Gastrocnemius medialis (tissue), 4 donors: ENCODE results near the gene RCOR1. TPM values are rescaled to one million over a fixed set of nuclear protein-coding genes. Genes with fewer than 3 reads are reported as not detected.

Experiments used
- ATAC-seq, 2 donors: fragments of 150-250 bp; one replicate each; pipeline ENCODE4 v1.9.1; 2016
- DNase-seq, 2 donors: peaks; one replicate each; pipeline ENCODE4 v3.0.0-alpha.2; 2019
- H3K27ac ChIP-seq, 4 donors: fragments of 200-600 bp; sonication (generic); 1 replicate in 1 of 4; 2 replicates in 3 of 4; pipeline ENCODE4 v1.5.1; 2016 to 2018; ENCODE audit warnings: mild to moderate bottlenecking in 2 of 4, moderate library complexity in 1 of 4
- H3K27me3 ChIP-seq, 3 donors: fragments of 200-600 bp; sonication (generic) in 2 of 3; 1 replicate in 1 of 3; 2 replicates in 2 of 3; pipeline versions ENCODE4 v1.5.1 to v1.6.0; 2016 to 2019; ENCODE audit warnings: mild to moderate bottlenecking in 1 of 3, moderate library complexity in 1 of 3
- H3K36me3 ChIP-seq, 2 donors: fragments of 200-600 bp; sonication (generic) in 1 of 2; one replicate each; pipeline ENCODE4 v1.5.1; 2017 to 2018
- H3K4me1 ChIP-seq, 2 donors: fragments of 200-600 bp; sonication (generic) in 1 of 2; one replicate each; pipeline ENCODE4 v1.5.1; 2016 to 2017; ENCODE audit warnings: mild to moderate bottlenecking in 2 of 2
- H3K4me3 ChIP-seq, 4 donors: fragments of 200-600 bp; sonication (generic) in 3 of 4; 1 replicate in 1 of 4; 2 replicates in 3 of 4; pipeline ENCODE4 v1.5.1; 2016 to 2019; ENCODE audit warnings: mild to moderate bottlenecking in 2 of 4
- H3K9me3 ChIP-seq, 3 donors: fragments of 200-600 bp; sonication (generic) in 2 of 3; 1 replicate in 1 of 3; 2 replicates in 2 of 3; pipeline ENCODE4 v1.5.1; 2016 to 2019
- CTCF ChIP-seq, 5 experiments: fragments of 450-650 bp in 3 of 5; fragments of 200-600 bp in 2 of 5; sonication (generic) in 2 of 5; IDR thresholded peaks in 4 of 5; conservative IDR thresholded peaks in 1 of 5; 1 replicate in 4 of 5; 2 replicates in 1 of 5; pipeline ENCODE4 v1.5.1; 2016 to 2019; ENCODE audit warnings: antibody characterized with exemption in 5 of 5, mild to moderate bottlenecking in 3 of 5, moderate library complexity in 3 of 5
- POLR2A ChIP-seq, 2 donors: fragments of 450-650 bp; IDR thresholded peaks; one replicate each; pipeline ENCODE4 v1.6.1; 2017; ENCODE audit warnings: antibody characterized with exemption in 2 of 2, mild to moderate bottlenecking in 2 of 2, moderate library complexity in 2 of 2
- in situ Hi-C, 4 donors: fragments of 200-750 bp; cut with MboI; loops; one replicate each; pipeline versions ENCODE4 v1.15.0 to v1.8.0; 2017; ENCODE audit warnings: low sequenced_read_pairs in 4 of 4
- intact Hi-C: fragments of 100-400 bp; cut with DNase I; formaldehyde crosslinking; loops from one replicate; pipeline ENCODE4 v1.15.1; 2023; ENCODE audit warnings: low total_unique reads
- total RNA-seq, 4 donors: library from RNA; depleted of rRNA; stranded (reverse); fragments of >200 nt; gene quantifications; one replicate each; pipeline versions ENCODE4 v1.1.0 to v1.2.3, GENCODE V29; 2016

The RCOR1 gene
- total RNA-seq, 4 donors from 2014 or later: 10.0 to 14.2 (median 12.1) TPM

DNA sequence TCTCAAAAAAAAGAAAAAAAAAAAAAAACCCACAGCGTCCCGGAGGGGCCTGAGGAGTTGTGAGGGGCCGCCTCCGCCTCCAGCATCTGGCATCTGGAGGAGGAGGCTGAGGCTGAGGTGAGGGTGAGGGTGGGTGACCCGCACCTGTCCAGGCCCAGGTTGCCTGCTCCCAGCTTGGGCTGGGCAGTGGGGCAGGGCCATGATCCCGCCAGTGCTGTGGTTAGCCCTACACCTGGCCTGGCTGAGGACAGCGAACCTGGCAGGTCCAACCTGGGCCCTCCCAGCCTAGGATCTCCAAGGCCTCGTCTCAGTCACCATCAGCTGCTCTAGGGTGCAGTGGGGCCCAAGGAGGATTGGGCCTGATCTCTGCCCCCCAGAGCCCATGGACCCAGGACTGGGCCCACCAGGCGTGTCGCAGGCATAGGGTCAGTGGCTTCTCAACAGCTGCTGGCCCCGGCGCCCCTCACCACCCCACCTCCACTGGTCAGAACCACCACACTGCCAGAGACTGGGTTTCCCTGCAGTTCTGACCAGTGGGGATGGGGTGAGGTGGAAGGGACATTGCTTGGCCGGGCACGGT is 36.3 kb upstream of the RCOR1 start:
- H3K4me3 ChIP-seq: peak overlapping the region in 1 of 4 donors; percentile 69
- in situ Hi-C loops (no loop called here), intact Hi-C loops (no loop called here)
- TF ChIP-seq POLR2A (IDR thresholded peaks at IDR 0.05) (no peak), CTCF (IDR thresholded peaks at IDR 0.05 in 4 of 5, conservative IDR thresholded peaks at IDR 0.05 in 1 of 5) (no peak)
- no peaks in the 10 kb centered on the region for H3K36me3 ChIP-seq
- H3K9me3 ChIP-seq: no peaks in the 10 kb centered on the region
- H3K27me3 ChIP-seq: no peaks in the 10 kb centered on the region
- ATAC-seq (no peak), DNase-seq (no peak)
- peaks cover 0 to 4% of the 10 kb centered on the region in 2 donors for H3K4me1 ChIP-seq
- H3K27ac ChIP-seq: no peak overlapping the region

DNA sequence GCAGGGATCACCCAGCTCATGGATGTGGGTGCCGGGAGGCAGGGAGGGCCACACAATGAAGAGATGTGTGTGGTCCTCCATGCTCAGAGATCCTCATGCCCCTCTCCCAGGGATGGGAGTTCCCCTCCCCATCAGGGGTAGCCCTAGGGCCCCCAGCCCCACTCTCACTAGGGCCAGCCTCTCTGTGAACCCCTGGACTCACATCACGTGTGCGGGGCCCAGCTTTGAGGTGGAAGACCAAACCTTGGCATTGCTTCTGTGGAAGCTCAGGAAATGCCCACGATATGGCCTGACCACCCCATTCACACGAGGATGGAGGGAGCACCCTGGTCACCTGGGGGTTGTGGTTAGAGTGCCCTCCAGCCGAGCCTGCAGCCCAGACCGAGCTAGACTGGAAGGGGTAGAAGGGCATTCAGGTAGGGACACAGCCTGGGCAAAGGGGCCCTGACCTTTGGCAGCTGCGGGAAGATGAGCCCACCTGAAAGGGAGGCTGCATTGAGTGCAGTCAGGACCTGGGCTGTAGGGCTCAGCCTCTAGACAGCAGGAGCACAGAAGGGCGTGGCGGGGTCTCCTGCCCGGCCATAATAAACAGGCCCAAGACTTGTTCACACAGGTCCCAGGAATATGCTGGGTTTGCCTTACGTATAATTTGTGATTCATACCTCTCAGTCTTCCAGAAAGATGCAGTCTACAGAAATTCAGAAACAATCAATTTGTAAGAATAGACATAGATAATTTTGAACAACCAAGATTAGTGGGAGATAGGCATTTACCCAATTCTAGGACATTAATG is 34.8 kb upstream of the RCOR1 start:
- H3K36me3 ChIP-seq: no peaks in the 10 kb centered on the region
- H3K27ac ChIP-seq: no peak overlapping the region
- H3K4me1 ChIP-seq: peaks cover 0 to 4% of the 10 kb centered on the region in 2 donors
- no peak for ATAC-seq
- no peaks in the 10 kb centered on the region for H3K27me3 ChIP-seq
- H3K9me3 ChIP-seq: no peaks in the 10 kb centered on the region
- DNase-seq: no peak
- in situ Hi-C loops: no loop called here
- intact Hi-C loops: no loop called here
- no peak overlapping the region for H3K4me3 ChIP-seq
- TF ChIP-seq POLR2A (IDR thresholded peaks at IDR 0.05): no peak
- no peak for TF ChIP-seq CTCF (IDR thresholded peaks at IDR 0.05 in 4 of 5, conservative IDR thresholded peaks at IDR 0.05 in 1 of 5)

- Histone ChIP-seq H3K27ac (no peak overlapping the region), H3K9me3 (no peaks in the 10 kb centered on the region), H3K27me3 (no peaks in the 10 kb centered on the region), H3K4me3 (no peak overlapping the region), H3K36me3 (no peaks in the 10 kb centered on the region), H3K4me1 (peaks cover 0 to 4% of the 10 kb centered on the region in 2 donors)
- in situ Hi-C loops (no loop called here), intact Hi-C loops (no loop called here)
- DNase-seq: no peak
- no peak for ATAC-seq
- TF ChIP-seq POLR2A (IDR thresholded peaks at IDR 0.05) (no peak), CTCF (IDR thresholded peaks at IDR 0.05 in 4 of 5, conservative IDR thresholded peaks at IDR 0.05 in 1 of 5) (no peak)
Observed at GRCh38 chr14:102558556-102558955, 33.9 kb upstream of the RCOR1 start.

GRCh38 chr14:102560458-102561261 is 31.8 kb upstream of the RCOR1 start:
- in situ Hi-C loops (no loop called here), intact Hi-C loops (no loop called here)
- no peak for ATAC-seq
- TF ChIP-seq CTCF (IDR thresholded peaks at IDR 0.05 in 4 of 5, conservative IDR thresholded peaks at IDR 0.05 in 1 of 5) (no peak), POLR2A (IDR thresholded peaks at IDR 0.05) (no peak)
- Histone ChIP-seq H3K36me3 (no peaks in the 10 kb centered on the region), H3K4me3 (no peak overlapping the region), H3K9me3 (no peaks in the 10 kb centered on the region), H3K4me1 (no peaks in the 10 kb centered on the region), H3K27me3 (no peaks in the 10 kb centered on the region), H3K27ac (no peak overlapping the region)
- no peak for DNase-seq
